Measurements from ENCODE around the gene OOSP1. TPM values are rescaled to one million over a fixed set of nuclear protein-coding genes. Genes with fewer than 3 reads are reported as not detected.
A peak's percentile ranks its signal among the peaks of the same experiment; 100 is the strongest.

The OOSP1 gene
- total and polyA plus RNA-seq, 8 donors = not detected

GRCh38 chr11:59944720-59945119 lies 6.5 kb downstream of the OOSP1 start:
- 53 to 60% (median 55%) methylated on average over 2 of the region's 2 CpGs for WGBS, 5 donors
- no peaks in the 10 kb centered on the region for H3K4me1 ChIP-seq
- H3K27me3 ChIP-seq = no peaks in the 10 kb centered on the region
- H3K4me3 ChIP-seq = no peak overlapping the region
- no peaks in the 10 kb centered on the region for H3K9me3 ChIP-seq
- no peak for DNase-seq
- no peak for TF ChIP-seq EP300 (IDR thresholded peaks at IDR 0.05)
- no peak for TF ChIP-seq POLR2A (IDR thresholded peaks at IDR 0.05)
- no peak for TF ChIP-seq CTCF (IDR thresholded peaks at IDR 0.05)
- TF ChIP-seq POLR2AphosphoS5 (IDR thresholded peaks at IDR 0.05) = no peak
- no peak overlapping the region for H3K27ac ChIP-seq
- intact Hi-C loops (cut with DNase I; ENCODE audit: low total_unique reads) = no loop called here
- H3K36me3 ChIP-seq = no peaks in the 10 kb centered on the region

GRCh38 chr11:59953463-59954218 lies 15.4 kb downstream of the OOSP1 start:
- H3K36me3 ChIP-seq = no peaks in the 10 kb centered on the region
- WGBS, 5 donors = 48 to 61% (median 52%) methylated on average over 4 of the region's 4 CpGs

GRCh38 chr11:59954219-59954847 lies 16.1 kb downstream of the OOSP1 start:
- WGBS, 5 donors = 78 to 89% (median 85%) methylated on average over 3 of the region's 3 CpGs
- Histone ChIP-seq H3K4me3 (no peak overlapping the region), H3K4me1 (peaks cover 0 to 5% (median 0%) of the 10 kb centered on the region in 4 donors), H3K27me3 (no peaks in the 10 kb centered on the region), H3K27ac (no peak overlapping the region), H3K9me3 (no peaks in the 10 kb centered on the region), H3K36me3 (no peaks in the 10 kb centered on the region)
- DNase-seq = no peak
- intact Hi-C loops (cut with DNase I; ENCODE audit: low total_unique reads) = no loop called here
- TF ChIP-seq POLR2A (IDR thresholded peaks at IDR 0.05) (no peak), CTCF (IDR thresholded peaks at IDR 0.05) (no peak), POLR2AphosphoS5 (IDR thresholded peaks at IDR 0.05) (no peak), EP300 (IDR thresholded peaks at IDR 0.05) (no peak)

More at GRCh38 chr11:59953463-59954218, 15.4 kb downstream of the OOSP1 start:
- no peak overlapping the region for H3K4me3 ChIP-seq
- TF ChIP-seq EP300 (IDR thresholded peaks at IDR 0.05) (no peak), POLR2AphosphoS5 (IDR thresholded peaks at IDR 0.05) (no peak), POLR2A (IDR thresholded peaks at IDR 0.05) (no peak), CTCF (IDR thresholded peaks at IDR 0.05) (no peak)
- H3K27me3 ChIP-seq = no peaks in the 10 kb centered on the region
- intact Hi-C loops (cut with DNase I; ENCODE audit: low total_unique reads) = no loop called here
- peaks cover 0 to 5% (median 0%) of the 10 kb centered on the region in 4 donors for H3K4me1 ChIP-seq
- H3K9me3 ChIP-seq = no peaks in the 10 kb centered on the region
- H3K27ac ChIP-seq = no peak overlapping the region
- peak in 1 of 2 donors; percentile 37 for DNase-seq

GRCh38 chr11:59957094-59957493 lies 18.9 kb downstream of the OOSP1 start:
- DNase-seq = no peak
- Histone ChIP-seq H3K9me3 (no peaks in the 10 kb centered on the region), H3K27me3 (no peaks in the 10 kb centered on the region), H3K4me3 (no peak overlapping the region), H3K36me3 (no peaks in the 10 kb centered on the region), H3K27ac (no peak overlapping the region), H3K4me1 (peaks cover 0 to 14% (median 7%) of the 10 kb centered on the region in 4 donors)
- 67 to 76% (median 72%) methylated on average over 4 of the region's 4 CpGs for WGBS, 5 donors
- intact Hi-C loops (cut with DNase I; ENCODE audit: low total_unique reads) = no loop called here
- TF ChIP-seq CTCF (IDR thresholded peaks at IDR 0.05) (no peak), POLR2AphosphoS5 (IDR thresholded peaks at IDR 0.05) (no peak), POLR2A (IDR thresholded peaks at IDR 0.05) (no peak), EP300 (IDR thresholded peaks at IDR 0.05) (no peak)
